HG02623 (cell line): ENCODE data around the gene PRKCB.

Source experiments
- ATAC-seq: cut with Tn5 transposase; IDR thresholded peaks from one replicate; pipeline ENCODE4 v1.9.1; 2021; ENCODE audit warnings: moderate library complexity; ENCODE audit not compliant: unreplicated experiment

PRKCB gene

GRCh38 chr16:23835390-23836077 is at the start of gene PRKCB:
PRKCB (plus strand) TSS chr16:23835983.
- ATAC-seq, result peak; percentile 67

GRCh38 chr16:23786964-23787561 is 48.7 kb upstream of the PRKCB start:
- ATAC-seq, result no peak

GRCh38 chr16:23788685-23789084 is 47.1 kb upstream of the PRKCB start:
- no peak for ATAC-seq

GRCh38 chr16:23795378-23795777 is 40.4 kb upstream of the PRKCB start:
- no peak for ATAC-seq

- no peak for ATAC-seq
These were observed 38.8 kb upstream of the PRKCB start for GRCh38 chr16:23796941-23797340.

- no peak for ATAC-seq
These were observed 34.4 kb upstream of the PRKCB start for GRCh38 chr16:23801378-23801777.

- ATAC-seq, result no peak
These were observed 33.0 kb upstream of the PRKCB start for GRCh38 chr16:23802776-23803175.

GRCh38 chr16:23803591-23804123 is 32.1 kb upstream of the PRKCB start:
- peak; percentile 64 for ATAC-seq

- ATAC-seq, result no peak
These were observed 28.8 kb upstream of the PRKCB start for GRCh38 chr16:23807028-23807427.

- ATAC-seq, result no peak
These were observed 14.3 kb upstream of the PRKCB start for GRCh38 chr16:23821467-23821866.

GRCh38 chr16:23821875-23822688 is 13.7 kb upstream of the PRKCB start:
- no peak for ATAC-seq

GRCh38 chr16:23823475-23824384 is 12.1 kb upstream of the PRKCB start:
- ATAC-seq, result no peak

GRCh38 chr16:23824909-23825308 is 10.9 kb upstream of the PRKCB start:
- no peak for ATAC-seq

GRCh38 chr16:23826528-23827045 is 9.2 kb upstream of the PRKCB start:
- no peak for ATAC-seq

GRCh38 chr16:23827057-23827456 is 8.7 kb upstream of the PRKCB start:
- no peak for ATAC-seq

- ATAC-seq, result no peak
These were observed 6.3 kb upstream of the PRKCB start for GRCh38 chr16:23829454-23829853.

GRCh38 chr16:23830276-23830675 is 5.5 kb upstream of the PRKCB start:
- ATAC-seq, result no peak

GRCh38 chr16:23832882-23833281 is 2.9 kb upstream of the PRKCB start:
- ATAC-seq, result no peak

- ATAC-seq, result no peak
These were observed 2.3 kb upstream of the PRKCB start for GRCh38 chr16:23833504-23833903.

- ATAC-seq, result no peak
These were observed 1.7 kb upstream of the PRKCB start for GRCh38 chr16:23833960-23834685.
